ENCODE measurements around the gene BLTP1. TPM values are rescaled to one million over a fixed set of nuclear protein-coding genes. Genes with fewer than 3 reads are reported as not detected.

Gene BLTP1
- total and polyA plus RNA-seq, 9 of the 15 experiments (the other 6 are each of a cell fraction or from before 2014, with no cell fraction given): 2.8 to 26.0 (median 13.1) TPM

DNA sequence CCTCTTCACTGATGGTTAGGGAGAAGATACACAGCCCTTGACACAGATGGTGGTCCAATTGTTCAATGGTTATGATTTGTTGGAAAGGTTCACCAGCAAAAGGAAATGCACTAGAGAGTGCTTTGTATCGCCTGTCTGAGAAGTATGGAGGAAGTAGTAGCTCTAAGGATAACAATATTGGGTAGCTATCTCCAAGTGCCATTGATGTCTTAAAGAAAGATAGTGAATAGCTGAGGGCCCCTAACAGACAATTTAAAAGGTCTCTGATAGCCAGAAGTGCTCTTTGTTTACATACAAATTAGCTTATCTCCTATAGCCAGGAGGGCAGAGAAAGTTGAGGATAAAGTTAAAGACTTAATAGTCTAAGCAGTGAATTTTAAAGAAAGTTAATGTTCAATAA, 33.9 kb upstream of the BLTP1 start (continued):
- TF ChIP-seq ZMIZ1 (IDR thresholded peaks at IDR 0.05; ENCODE audit: low read depth in 2 of 2, low read length in 2 of 2): peak in 1 of 2 experiments; percentile 37; a peak in 1 of 4 replicates
- TF ChIP-seq, protein P1, sequence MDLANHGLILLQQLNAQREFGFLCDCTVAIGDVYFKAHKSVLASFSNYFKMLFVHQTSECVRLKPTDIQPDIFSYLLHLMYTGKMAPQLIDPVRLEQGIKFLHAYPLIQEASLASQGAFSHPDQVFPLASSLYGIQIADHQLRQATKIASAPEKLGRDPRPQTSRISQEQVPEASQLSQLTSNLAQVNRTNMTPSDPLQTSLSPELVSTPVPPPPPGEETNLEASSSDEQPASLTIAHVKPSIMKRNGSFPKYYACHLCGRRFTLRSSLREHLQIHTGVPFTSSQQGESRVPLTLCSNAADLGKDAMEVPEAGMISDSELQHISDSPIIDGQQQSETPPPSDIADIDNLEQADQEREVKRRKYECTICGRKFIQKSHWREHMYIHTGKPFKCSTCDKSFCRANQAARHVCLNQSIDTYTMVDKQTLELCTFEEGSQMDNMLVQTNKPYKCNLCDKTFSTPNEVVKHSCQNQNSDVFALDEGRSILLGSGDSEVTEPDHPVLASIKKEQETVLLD (IDR thresholded peaks at IDR 0.05): no peak
- peak; percentile 44 for TF ChIP-seq HDAC3 (IDR thresholded peaks at IDR 0.05; ENCODE audit: borderline replicate concordance, partially characterized antibody)
- TF ChIP-seq SOX6 (IDR thresholded peaks at IDR 0.05): peak; percentile 92
- 0 out of 4 replicates have a peak, but pooled peaks of 1 of the 2 experiments have one; percentile 13 for TF ChIP-seq ETV6 (IDR thresholded peaks at IDR 0.05; ENCODE audit: borderline replicate concordance in 1 of 2, low read depth in 2 of 2, low read length in 1 of 2)
- no peak for TF ChIP-seq ETV6 (CRISPR knock-in tag; IDR thresholded peaks at IDR 0.05; ENCODE audit: borderline replicate concordance)
- TF ChIP-seq GTF2F1 (IDR thresholded peaks at IDR 0.05; ENCODE audit: low read depth, low read length): no peak
- peak; percentile 36; the same call in 1 of the 2 replicates for TF ChIP-seq PHB2 (IDR thresholded peaks at IDR 0.05; ENCODE audit: low read depth)
- peak; percentile 75 for TF ChIP-seq FOXM1 (IDR thresholded peaks at IDR 0.05; ENCODE audit: low read depth)
- no peak for TF ChIP-seq FOXM1 (CRISPR knock-in tag; IDR thresholded peaks at IDR 0.05; ENCODE audit: low read depth)
- TF ChIP-seq, protein P2, sequence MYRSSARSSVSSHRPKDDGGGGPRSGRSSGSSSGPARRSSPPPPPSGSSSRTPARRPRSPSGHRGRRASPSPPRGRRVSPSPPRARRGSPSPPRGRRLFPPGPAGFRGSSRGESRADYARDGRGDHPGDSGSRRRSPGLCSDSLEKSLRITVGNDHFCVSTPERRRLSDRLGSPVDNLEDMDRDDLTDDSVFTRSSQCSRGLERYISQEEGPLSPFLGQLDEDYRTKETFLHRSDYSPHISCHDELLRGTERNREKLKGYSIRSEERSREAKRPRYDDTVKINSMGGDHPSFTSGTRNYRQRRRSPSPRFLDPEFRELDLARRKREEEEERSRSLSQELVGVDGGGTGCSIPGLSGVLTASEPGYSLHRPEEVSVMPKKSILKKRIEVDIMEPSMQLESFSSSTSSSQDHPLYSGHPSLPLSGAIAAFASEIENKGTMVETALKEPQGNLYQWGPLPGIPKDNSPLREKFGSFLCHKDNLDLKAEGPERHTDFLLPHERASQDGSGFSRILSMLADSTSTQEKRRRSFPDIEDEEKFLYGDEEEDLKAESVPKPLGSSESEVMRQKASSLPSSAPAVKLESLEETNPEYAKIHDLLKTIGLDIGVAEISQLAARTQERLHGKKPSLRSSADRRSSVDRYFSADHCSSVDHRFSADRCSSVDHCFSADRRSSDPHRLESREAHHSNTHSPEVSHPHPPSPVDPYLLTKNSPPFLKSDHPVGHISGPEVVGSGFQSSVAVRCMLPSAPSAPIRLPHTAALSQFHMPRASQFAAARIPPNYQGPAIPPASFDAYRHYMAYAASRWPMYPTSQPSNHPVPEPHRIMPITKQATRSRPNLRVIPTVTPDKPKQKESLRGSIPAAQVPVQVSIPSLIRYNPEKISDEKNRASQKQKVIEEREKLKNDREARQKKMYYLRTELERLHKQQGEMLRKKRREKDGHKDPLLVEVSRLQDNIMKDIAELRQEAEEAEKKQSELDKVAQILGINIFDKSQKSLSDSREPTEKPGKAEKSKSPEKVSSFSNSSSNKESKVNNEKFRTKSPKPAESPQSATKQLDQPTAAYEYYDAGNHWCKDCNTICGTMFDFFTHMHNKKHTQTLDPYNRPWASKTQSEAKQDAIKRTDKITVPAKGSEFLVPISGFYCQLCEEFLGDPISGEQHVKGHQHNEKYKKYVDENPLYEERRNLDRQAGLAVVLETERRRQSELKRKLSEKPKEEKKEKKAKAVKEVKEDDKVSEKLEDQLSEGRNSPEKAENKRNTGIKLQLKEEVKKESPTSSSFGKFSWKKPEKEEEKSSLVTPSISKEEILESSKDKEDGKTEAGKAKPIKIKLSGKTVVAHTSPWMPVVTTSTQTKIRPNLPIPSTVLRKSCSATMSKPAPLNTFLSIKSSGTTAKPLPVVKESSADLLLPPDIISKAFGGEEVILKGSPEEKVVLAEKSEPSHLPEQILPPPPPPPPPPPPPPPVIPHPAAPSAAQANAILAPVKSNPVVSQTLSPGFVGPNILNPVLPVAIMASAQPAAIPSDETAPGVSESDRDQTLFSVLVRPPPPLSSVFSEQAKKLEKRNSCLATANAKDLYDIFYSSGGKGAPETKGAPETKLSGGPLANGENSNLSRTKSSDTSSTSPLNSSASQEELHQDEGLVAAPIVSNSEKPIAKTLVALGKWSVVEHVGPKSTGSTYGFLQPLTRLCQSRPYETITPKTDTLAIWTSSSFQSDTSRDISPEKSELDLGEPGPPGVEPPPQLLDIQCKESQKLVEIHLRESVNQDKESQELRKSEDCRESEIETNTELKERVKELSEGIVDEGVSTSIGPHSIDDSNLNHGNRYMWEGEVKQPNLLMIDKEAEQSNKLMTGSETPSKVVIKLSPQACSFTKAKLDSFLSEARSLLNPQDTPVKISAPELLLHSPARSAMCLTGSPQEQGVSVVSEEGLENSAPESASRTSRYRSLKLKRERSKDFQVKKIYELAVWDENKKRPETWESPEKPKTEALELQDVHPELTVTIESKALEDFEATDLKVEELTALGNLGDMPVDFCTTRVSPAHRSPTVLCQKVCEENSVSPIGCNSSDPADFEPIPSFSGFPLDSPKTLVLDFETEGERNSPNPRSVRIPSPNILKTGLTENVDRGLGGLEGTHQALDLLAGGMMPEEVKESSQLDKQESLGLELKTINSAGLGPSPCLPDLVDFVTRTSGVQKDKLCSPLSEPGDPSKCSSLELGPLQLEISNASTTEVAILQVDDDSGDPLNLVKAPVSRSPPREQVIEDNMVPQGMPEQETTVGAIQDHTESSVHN (IDR thresholded peaks at IDR 0.05; ENCODE audit: borderline replicate concordance in 1 of 2, low read depth in 1 of 2): no peak
- no peak for TF ChIP-seq ZNF431 (CRISPR knock-in tag; IDR thresholded peaks at IDR 0.05)
- peak; percentile 89 for TF ChIP-seq TCF3 (CRISPR knock-in tag; IDR thresholded peaks at IDR 0.05)
- TF ChIP-seq LEF1 (IDR thresholded peaks at IDR 0.05): no peak
- peak; percentile 61 to 68; a peak in 3 of 4 replicates for TF ChIP-seq TRIM24 (IDR thresholded peaks at IDR 0.05)
- TF ChIP-seq KDM1A (IDR thresholded peaks at IDR 0.05): peak; percentile 35 to 64; a peak in 3 of 4 replicates
- TF ChIP-seq MIER1 (IDR thresholded peaks at IDR 0.05; ENCODE audit: low read depth): no peak

All from K562 (cell line).